GM12878 (cell line): Measurements from ENCODE around the gene DUS2. TPM values are rescaled to one million over a fixed set of nuclear protein-coding genes. Genes with fewer than 3 reads are reported as not detected.

Experiments used
- CBFB ChIP-seq: IDR thresholded peaks from 2 replicates; pipeline ENCODE4 v1.6.1; 2016; ENCODE audit warnings: antibody characterized with exemption, low read depth
- CHD1 ChIP-seq: IDR thresholded peaks from 2 replicates; pipeline ENCODE4 v1.6.1; 2012; ENCODE audit warnings: low read depth, low read length, improper control_type of control experiment
- DPF2 ChIP-seq: fragments of 450-650 bp; IDR thresholded peaks from 2 replicates; pipeline ENCODE4 v1.6.1; 2017; ENCODE audit warnings: mild to moderate bottlenecking
- EZH2 ChIP-seq: IDR thresholded peaks from 2 replicates; pipeline ENCODE4 v1.6.1; 2012; ENCODE audit warnings: low read depth, mild to moderate bottlenecking, control low read depth, inconsistent platforms, low read length, borderline replicate concordance; ENCODE audit not compliant: control insufficient read depth
- GABPA ChIP-seq: IDR thresholded peaks from 2 replicates; pipeline ENCODE4 v1.6.1; 2014; ENCODE audit warnings: antibody characterized with exemption, low read depth, mild to moderate bottlenecking, inconsistent platforms
- IRF4 ChIP-seq: IDR thresholded peaks from 2 replicates; pipeline ENCODE4 v1.6.1; 2011; ENCODE audit warnings: low read depth, low read length
- NKRF ChIP-seq: fragments of 450-650 bp; conservative IDR thresholded peaks from 2 replicates; pipeline ENCODE4 v1.6.1; 2017; ENCODE audit warnings: mild to moderate bottlenecking, moderate library complexity
- NR2F1 ChIP-seq: fragments of 450-650 bp; conservative IDR thresholded peaks from 2 replicates; pipeline ENCODE4 v1.6.1; 2017; ENCODE audit warnings: mild to moderate bottlenecking
- POLR2AphosphoS2 ChIP-seq: IDR thresholded peaks from 2 replicates; pipeline ENCODE4 v1.6.1; 2011; ENCODE audit warnings: low read depth, mild to moderate bottlenecking, low read length, improper control_type of control experiment, moderate library complexity
- RAD51 ChIP-seq: fragments of 450-650 bp; IDR thresholded peaks from 2 replicates; pipeline ENCODE4 v1.6.1; 2016; ENCODE audit warnings: moderate library complexity, mild to moderate bottlenecking, inconsistent platforms
- SP1 ChIP-seq: IDR thresholded peaks from one replicate; pipeline ENCODE4 v1.6.1; 2011; ENCODE audit warnings: low read depth, low read length
- TCF3 ChIP-seq: IDR thresholded peaks from 2 replicates; pipeline ENCODE4 v1.6.1; 2012; ENCODE audit warnings: low read depth, mild to moderate bottlenecking, low read length, borderline replicate concordance; ENCODE audit not compliant: insufficient read depth
- ZNF274 ChIP-seq: IDR thresholded peaks from one replicate; pipeline ENCODE4 v1.8.0; 2011; ENCODE audit not compliant: insufficient read length, insufficient read depth
- polyA plus RNA-seq, 11 experiments: library from polyadenylated mRNA; depleted of rRNA in 4 of 11; unstranded in 6 of 11; stranded (reverse) in 5 of 11; fragments of >200 nt; fragmentation: Nextera tagmentation in 4 of 11; fragmentation: Illumina TruSeq in 1 of 11; extraction: Ambion mirVana in 4 of 11; extraction: Trizol in 1 of 11; gene quantifications; 1 replicate in 1 of 11; 2 replicates in 10 of 11; pipeline versions ENCODE4 v1.2.1 to v1.2.3, GENCODE V29; 2011 to 2016; ENCODE audit warnings: inconsistent platforms in 2 of 11, missing spikeins in 2 of 11, low read depth in 1 of 11
- total RNA-seq, 4 experiments: library from RNA; depleted of rRNA in 3 of 4; stranded (reverse); fragments of >200 nt in 3 of 4; fragmentation: Illumina TruSeq in 1 of 4; extraction: Trizol in 1 of 4; gene quantifications; 2 replicates each; pipeline versions ENCODE4 v1.2.1 to v1.2.3, GENCODE V29; 2013 to 2021
- TF ChIP-seq, protein P1 (sequence below): fragments of 450-650 bp; IDR thresholded peaks from 2 replicates; pipeline ENCODE4 v1.6.1; 2017; ENCODE audit warnings: mild to moderate bottlenecking
- TF ChIP-seq, protein P2 (sequence below): IDR thresholded peaks from 2 replicates; pipeline ENCODE4 v1.6.1; 2012; ENCODE audit warnings: low read depth, low read length, improper control_type of control experiment
- TF ChIP-seq, protein P3 (sequence below): fragments of 450-650 bp; IDR thresholded peaks from 2 replicates; pipeline ENCODE4 v1.6.1; 2016; ENCODE audit warnings: mild to moderate bottlenecking
- TF ChIP-seq, protein P4 (sequence below): fragments of 450-650 bp; formaldehyde crosslinking; IDR thresholded peaks from 2 replicates; pipeline ENCODE4 v1.4.0; 2022; ENCODE audit warnings: mild to moderate bottlenecking, moderate library complexity
- TF ChIP-seq, protein P5 (sequence below): IDR thresholded peaks from 2 replicates; pipeline ENCODE4 v1.6.1; 2012; ENCODE audit warnings: low read depth, low read length, improper control_type of control experiment

The DUS2 gene
- total and polyA plus RNA-seq, 10 of the 15 experiments (the other 5 are each of a cell fraction or from before 2014, with no cell fraction given) = 4.8 to 32.3 (median 25.5) TPM

DNA sequence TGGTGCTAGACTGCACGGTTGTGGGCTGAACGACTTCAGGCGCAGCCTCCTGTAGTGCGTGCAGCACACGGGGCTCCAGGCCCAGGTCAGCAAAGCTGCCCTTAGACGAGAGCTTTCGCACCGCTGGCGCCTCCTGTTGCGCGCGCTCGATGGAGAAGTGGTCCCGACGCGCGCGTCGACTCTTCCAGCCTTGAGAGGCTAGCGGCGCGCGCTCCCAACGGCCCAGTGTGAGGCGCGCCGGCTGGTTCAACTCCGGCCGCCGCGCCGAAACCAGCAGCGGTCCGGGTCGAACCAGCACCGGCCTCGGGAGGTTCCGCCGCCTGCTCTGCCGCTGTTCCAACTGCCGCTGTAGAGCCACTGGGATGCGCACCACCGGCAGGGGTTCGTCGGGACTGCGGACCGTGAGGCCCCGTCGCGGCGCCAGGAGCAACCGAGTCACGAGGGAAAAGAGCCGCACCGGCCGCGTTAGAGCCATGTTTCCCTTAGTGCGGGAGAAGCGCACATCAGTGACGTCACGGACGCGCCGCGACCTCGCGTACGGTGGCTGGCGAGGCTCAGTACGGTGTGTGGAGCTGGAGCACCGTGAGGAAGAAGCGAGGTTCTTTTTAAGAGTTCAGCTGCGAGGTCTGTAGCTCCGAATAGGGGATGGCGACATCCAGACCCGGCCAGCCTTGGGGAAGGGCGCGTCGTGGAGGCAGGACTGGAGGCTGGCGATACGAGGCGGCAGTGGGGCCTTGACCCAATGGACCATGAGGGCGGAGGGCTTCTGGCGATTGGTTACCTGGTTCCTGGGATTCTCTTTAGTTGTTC lies at the start of gene DUS2, which contains the start of gene DDX28 (continued):
- TF ChIP-seq, protein P1, sequence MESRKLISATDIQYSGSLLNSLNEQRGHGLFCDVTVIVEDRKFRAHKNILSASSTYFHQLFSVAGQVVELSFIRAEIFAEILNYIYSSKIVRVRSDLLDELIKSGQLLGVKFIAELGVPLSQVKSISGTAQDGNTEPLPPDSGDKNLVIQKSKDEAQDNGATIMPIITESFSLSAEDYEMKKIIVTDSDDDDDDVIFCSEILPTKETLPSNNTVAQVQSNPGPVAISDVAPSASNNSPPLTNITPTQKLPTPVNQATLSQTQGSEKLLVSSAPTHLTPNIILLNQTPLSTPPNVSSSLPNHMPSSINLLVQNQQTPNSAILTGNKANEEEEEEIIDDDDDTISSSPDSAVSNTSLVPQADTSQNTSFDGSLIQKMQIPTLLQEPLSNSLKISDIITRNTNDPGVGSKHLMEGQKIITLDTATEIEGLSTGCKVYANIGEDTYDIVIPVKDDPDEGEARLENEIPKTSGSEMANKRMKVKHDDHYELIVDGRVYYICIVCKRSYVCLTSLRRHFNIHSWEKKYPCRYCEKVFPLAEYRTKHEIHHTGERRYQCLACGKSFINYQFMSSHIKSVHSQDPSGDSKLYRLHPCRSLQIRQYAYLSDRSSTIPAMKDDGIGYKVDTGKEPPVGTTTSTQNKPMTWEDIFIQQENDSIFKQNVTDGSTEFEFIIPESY = 0 out of 2 replicates have a peak, but pooled peaks have one; percentile 6
- peak; percentile 70; the same call in 1 of the 2 replicates for TF ChIP-seq DPF2
- no peak for TF ChIP-seq CHD1
- TF ChIP-seq TCF3 = no peak
- no peak for TF ChIP-seq ZNF274
- TF ChIP-seq NR2F1 = peak; percentile 68
- TF ChIP-seq, protein P2, sequence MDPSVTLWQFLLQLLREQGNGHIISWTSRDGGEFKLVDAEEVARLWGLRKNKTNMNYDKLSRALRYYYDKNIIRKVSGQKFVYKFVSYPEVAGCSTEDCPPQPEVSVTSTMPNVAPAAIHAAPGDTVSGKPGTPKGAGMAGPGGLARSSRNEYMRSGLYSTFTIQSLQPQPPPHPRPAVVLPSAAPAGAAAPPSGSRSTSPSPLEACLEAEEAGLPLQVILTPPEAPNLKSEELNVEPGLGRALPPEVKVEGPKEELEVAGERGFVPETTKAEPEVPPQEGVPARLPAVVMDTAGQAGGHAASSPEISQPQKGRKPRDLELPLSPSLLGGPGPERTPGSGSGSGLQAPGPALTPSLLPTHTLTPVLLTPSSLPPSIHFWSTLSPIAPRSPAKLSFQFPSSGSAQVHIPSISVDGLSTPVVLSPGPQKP = no peak
- TF ChIP-seq GABPA = no peak
- TF ChIP-seq, protein P3, sequence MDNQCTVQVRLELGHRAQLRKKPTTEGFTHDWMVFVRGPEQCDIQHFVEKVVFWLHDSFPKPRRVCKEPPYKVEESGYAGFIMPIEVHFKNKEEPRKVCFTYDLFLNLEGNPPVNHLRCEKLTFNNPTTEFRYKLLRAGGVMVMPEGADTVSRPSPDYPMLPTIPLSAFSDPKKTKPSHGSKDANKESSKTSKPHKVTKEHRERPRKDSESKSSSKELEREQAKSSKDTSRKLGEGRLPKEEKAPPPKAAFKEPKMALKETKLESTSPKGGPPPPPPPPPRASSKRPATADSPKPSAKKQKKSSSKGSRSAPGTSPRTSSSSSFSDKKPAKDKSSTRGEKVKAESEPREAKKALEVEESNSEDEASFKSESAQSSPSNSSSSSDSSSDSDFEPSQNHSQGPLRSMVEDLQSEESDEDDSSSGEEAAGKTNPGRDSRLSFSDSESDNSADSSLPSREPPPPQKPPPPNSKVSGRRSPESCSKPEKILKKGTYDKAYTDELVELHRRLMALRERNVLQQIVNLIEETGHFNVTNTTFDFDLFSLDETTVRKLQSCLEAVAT = peak; percentile 40; the same call in 1 of the 2 replicates
- TF ChIP-seq RAD51 = no peak
- peak; percentile 63; the same call in 1 of the 2 replicates for TF ChIP-seq POLR2AphosphoS2
- TF ChIP-seq SP1 = peak; percentile 81
- TF ChIP-seq, protein P4, sequence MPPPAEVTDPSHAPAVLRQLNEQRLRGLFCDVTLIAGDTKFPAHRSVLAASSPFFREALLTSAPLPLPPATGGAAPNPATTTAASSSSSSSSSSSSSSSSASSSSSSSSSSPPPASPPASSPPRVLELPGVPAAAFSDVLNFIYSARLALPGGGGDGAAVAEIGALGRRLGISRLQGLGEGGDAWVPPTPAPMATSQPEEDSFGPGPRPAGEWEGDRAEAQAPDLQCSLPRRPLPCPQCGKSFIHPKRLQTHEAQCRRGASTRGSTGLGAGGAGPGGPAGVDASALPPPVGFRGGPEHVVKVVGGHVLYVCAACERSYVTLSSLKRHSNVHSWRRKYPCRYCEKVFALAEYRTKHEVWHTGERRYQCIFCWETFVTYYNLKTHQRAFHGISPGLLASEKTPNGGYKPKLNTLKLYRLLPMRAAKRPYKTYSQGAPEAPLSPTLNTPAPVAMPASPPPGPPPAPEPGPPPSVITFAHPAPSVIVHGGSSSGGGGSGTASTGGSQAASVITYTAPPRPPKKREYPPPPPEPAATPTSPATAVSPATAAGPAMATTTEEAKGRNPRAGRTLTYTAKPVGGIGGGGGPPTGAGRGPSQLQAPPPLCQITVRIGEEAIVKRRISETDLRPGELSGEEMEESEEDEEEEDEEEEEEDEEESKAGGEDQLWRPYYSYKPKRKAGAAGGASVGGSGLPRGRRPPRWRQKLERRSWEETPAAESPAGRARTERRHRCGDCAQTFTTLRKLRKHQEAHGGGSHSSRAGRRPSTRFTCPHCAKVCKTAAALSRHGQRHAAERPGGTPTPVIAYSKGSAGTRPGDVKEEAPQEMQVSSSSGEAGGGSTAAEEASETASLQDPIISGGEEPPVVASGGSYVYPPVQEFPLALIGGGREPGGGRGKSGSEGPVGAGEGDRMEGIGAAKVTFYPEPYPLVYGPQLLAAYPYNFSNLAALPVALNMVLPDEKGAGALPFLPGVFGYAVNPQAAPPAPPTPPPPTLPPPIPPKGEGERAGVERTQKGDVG = no peak
- peak; percentile 78; the same call in 1 of the 2 replicates for TF ChIP-seq NKRF
- TF ChIP-seq IRF4 = 0 out of 2 replicates have a peak, but pooled peaks have one; percentile 57
- TF ChIP-seq, protein P5, sequence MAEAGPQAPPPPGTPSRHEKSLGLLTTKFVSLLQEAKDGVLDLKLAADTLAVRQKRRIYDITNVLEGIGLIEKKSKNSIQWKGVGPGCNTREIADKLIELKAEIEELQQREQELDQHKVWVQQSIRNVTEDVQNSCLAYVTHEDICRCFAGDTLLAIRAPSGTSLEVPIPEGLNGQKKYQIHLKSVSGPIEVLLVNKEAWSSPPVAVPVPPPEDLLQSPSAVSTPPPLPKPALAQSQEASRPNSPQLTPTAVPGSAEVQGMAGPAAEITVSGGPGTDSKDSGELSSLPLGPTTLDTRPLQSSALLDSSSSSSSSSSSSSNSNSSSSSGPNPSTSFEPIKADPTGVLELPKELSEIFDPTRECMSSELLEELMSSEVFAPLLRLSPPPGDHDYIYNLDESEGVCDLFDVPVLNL = no peak; the same call in 1 of the 2 replicates
- TF ChIP-seq EZH2 = no peak
- TF ChIP-seq CBFB = peak; percentile 88; the same call in 1 of the 2 replicates
